Amygdala (tissue), 56 donors: ENCODE data around the gene VPS41.
"Not testable (repeated sequence)": the region's sequence is repeated elsewhere in the genome, so short reads cannot be mapped to it uniquely, and the experiment has no call there.

Experiments used
- DNase-seq, 56 donors: peaks; one replicate each; lab custom pipeline; 2025; lab: John Stamatoyannopoulos, UW

The VPS41 gene

GRCh38 chr7:38858259-38858884, 50.6 kb downstream of the VPS41 start:
- no peak for DNase-seq

GRCh38 chr7:38855867-38856266, 53.1 kb downstream of the VPS41 start:
- DNase-seq = no peak

- no peak for DNase-seq
Observed at GRCh38 chr7:38855386-38855785, 53.6 kb downstream of the VPS41 start.

- not testable (repeated sequence) for DNase-seq
Observed at GRCh38 chr7:38854947-38855346, 54.0 kb downstream of the VPS41 start.

- DNase-seq = no peak
Observed at GRCh38 chr7:38851321-38851720, 57.7 kb downstream of the VPS41 start.

GRCh38 chr7:38846280-38846679, 62.7 kb downstream of the VPS41 start:
- no peak for DNase-seq

GRCh38 chr7:38844952-38845563, 63.9 kb downstream of the VPS41 start:
- no peak for DNase-seq

GRCh38 chr7:38842746-38843145, 66.2 kb downstream of the VPS41 start:
- no peak for DNase-seq

- DNase-seq = no peak
Observed at GRCh38 chr7:38840736-38841460, 68.1 kb downstream of the VPS41 start.

GRCh38 chr7:38839851-38840250, 69.1 kb downstream of the VPS41 start:
- DNase-seq = peak in 19 of 56 donors; percentile 1 to 59 (median 10)

- DNase-seq = peak in 2 of 56 donors; percentile 2 to 12
Observed at GRCh38 chr7:38838725-38839385, 70.1 kb downstream of the VPS41 start.

GRCh38 chr7:38834357-38834756, 74.6 kb downstream of the VPS41 start:
- DNase-seq = no peak

- DNase-seq = no peak
Observed at GRCh38 chr7:38833329-38833728, 75.7 kb downstream of the VPS41 start.

GRCh38 chr7:38831259-38831996, 77.6 kb downstream of the VPS41 start:
- DNase-seq = no peak

GRCh38 chr7:38830826-38831225, 78.2 kb downstream of the VPS41 start:
- DNase-seq = no peak

GRCh38 chr7:38829488-38830165, 79.4 kb downstream of the VPS41 start:
- DNase-seq = no peak

GRCh38 chr7:38828026-38828425, 81.0 kb downstream of the VPS41 start:
- no peak for DNase-seq

- DNase-seq = no peak
Observed at GRCh38 chr7:38825721-38826440, 83.1 kb downstream of the VPS41 start.

GRCh38 chr7:38824948-38825347, 84.0 kb downstream of the VPS41 start:
- no peak for DNase-seq
